IPS-11a (cell line): Measurements from ENCODE around the gene HESX1.

Experiments used
- H3K4me3 ChIP-seq: one replicate; pipeline ENCODE4 v1.5.1; 2013; ENCODE audit warnings: low read depth, low read length, control low read depth

Gene HESX1

GRCh38 chr3:57199895-57200297 lies at the start of gene HESX1:
Gene HESX1, minus strand, starts transcription at chr3:57199978. Its CDS starts 60 bp downstream, at chr3:57199918.
- H3K4me3 ChIP-seq = peak within 1 kb of the TSS; percentile 14

- no peak overlapping the region for H3K4me3 ChIP-seq
Observed at GRCh38 chr3:57244946-57245345, 45.2 kb upstream of the HESX1 start.

GRCh38 chr3:57234613-57235575 lies 35.1 kb upstream of the HESX1 start:
- no peak overlapping the region for H3K4me3 ChIP-seq

GRCh38 chr3:57233799-57234198 lies 34.0 kb upstream of the HESX1 start:
- no peak overlapping the region for H3K4me3 ChIP-seq

- H3K4me3 ChIP-seq = no peak overlapping the region
Observed at GRCh38 chr3:57230006-57230405, 30.2 kb upstream of the HESX1 start.

GRCh38 chr3:57227930-57228751 lies 28.4 kb upstream of the HESX1 start:
- peak overlapping the region; percentile 88 for H3K4me3 ChIP-seq

- H3K4me3 ChIP-seq = peak within 1 kb of the TSS; percentile 88
Observed at GRCh38 chr3:57227204-57227929, 27.6 kb upstream of the HESX1 start, which contains the start of gene APPL1. Gene APPL1, plus strand, starts transcription at chr3:57227729. Its CDS starts 155 bp downstream, at chr3:57227884.

GRCh38 chr3:57226176-57226575 lies 26.4 kb upstream of the HESX1 start:
- H3K4me3 ChIP-seq = no peak overlapping the region

GRCh38 chr3:57224856-57225255 lies 25.1 kb upstream of the HESX1 start:
- H3K4me3 ChIP-seq = no peak overlapping the region

- no peak overlapping the region for H3K4me3 ChIP-seq
Observed at GRCh38 chr3:57221883-57222282, 22.1 kb upstream of the HESX1 start.

- no peak overlapping the region for H3K4me3 ChIP-seq
Observed at GRCh38 chr3:57206423-57206822, 6.6 kb upstream of the HESX1 start.

- no peak overlapping the region for H3K4me3 ChIP-seq
Observed at GRCh38 chr3:57194641-57195040, 5.1 kb downstream of the HESX1 start.

GRCh38 chr3:57192028-57192427 lies 7.8 kb downstream of the HESX1 start:
- no peak overlapping the region for H3K4me3 ChIP-seq

GRCh38 chr3:57184526-57184925 lies 15.3 kb downstream of the HESX1 start:
- H3K4me3 ChIP-seq = no peak overlapping the region

- H3K4me3 ChIP-seq = no peak overlapping the region
Observed at GRCh38 chr3:57179580-57180410, 20.0 kb downstream of the HESX1 start.

- H3K4me3 ChIP-seq = no peak overlapping the region
Observed at GRCh38 chr3:57176045-57176444, 23.7 kb downstream of the HESX1 start.

GRCh38 chr3:57173687-57174086 lies 26.1 kb downstream of the HESX1 start:
- no peak overlapping the region for H3K4me3 ChIP-seq

GRCh38 chr3:57170946-57171345 lies 28.8 kb downstream of the HESX1 start:
- no peak overlapping the region for H3K4me3 ChIP-seq

GRCh38 chr3:57169872-57170623 lies 29.7 kb downstream of the HESX1 start:
- H3K4me3 ChIP-seq = peak overlapping the region; percentile 45
